Islet precursor cell (in vitro differentiated cells): ENCODE measurements around the gene ZNF200.

Source experiments
- DNase-seq: peaks from one replicate; pipeline ENCODE4 v3.0.0-alpha.2; 2018

Gene ZNF200

GRCh38 chr16:3173892-3174617 is 60.9 kb downstream of the ZNF200 start:
- peak; percentile 88 for DNase-seq
